ENCODE measurements around the gene TNIK. TPM values are rescaled to one million over a fixed set of nuclear protein-coding genes. Genes with fewer than 3 reads are reported as not detected.

TNIK gene
- polyA plus RNA-seq, 1 donor from 2014 or later = 19.3 TPM

- Histone ChIP-seq H3K4me2 (ENCODE audit: low read length) (no peak overlapping the region), H2AFZ (ENCODE audit: low read depth, low read length) (no peak overlapping the region), H3K4me3 (ENCODE audit: low read length) (no peak overlapping the region), H3K79me2 (replicated peaks; ENCODE audit: insufficient read depth, low read length) (no peaks in the 10 kb centered on the region), H3K9me2 (ENCODE audit: insufficient read depth, low read length) (no peaks in the 10 kb centered on the region), H3K27me3 (ENCODE audit: insufficient read depth, low read depth, low read length) (no peaks in the 10 kb centered on the region), H3K36me3 (ENCODE audit: insufficient read depth, low read length) (no peaks in the 10 kb centered on the region), H3K9ac (ENCODE audit: low read length) (no peak overlapping the region), H3K27ac (ENCODE audit: low read length) (no peak overlapping the region), H3F3A (ENCODE audit: insufficient read depth, low read length, poor library complexity, severe bottlenecking) (no peaks in the 10 kb centered on the region), H4K20me1 (ENCODE audit: insufficient read depth) (no peaks in the 10 kb centered on the region), H3K9me3 (ENCODE audit: low read length) (no peaks in the 10 kb centered on the region)
- TF ChIP-seq POLR2AphosphoS5 (IDR thresholded peaks at IDR 0.05) = no peak
- TF ChIP-seq EZH2 (IDR thresholded peaks at IDR 0.05; ENCODE audit: borderline replicate concordance, insufficient read depth, low read length, poor library complexity, severe bottlenecking) = no peak
- TF ChIP-seq REST (IDR thresholded peaks at IDR 0.05; ENCODE audit: borderline replicate concordance) = no peak
- no peak for TF ChIP-seq RAD21 (conservative IDR thresholded peaks at IDR 0.05)
- no peak for TF ChIP-seq TAF1 (IDR thresholded peaks at IDR 0.05; ENCODE audit: low read depth)
- TF ChIP-seq CTCF (IDR thresholded peaks at IDR 0.05; ENCODE audit: poor library complexity, severe bottlenecking) = no peak
- TF ChIP-seq EP300 (conservative IDR thresholded peaks at IDR 0.05; ENCODE audit: poor library complexity, severe bottlenecking) = no peak
- TF ChIP-seq SMC3 (conservative IDR thresholded peaks at IDR 0.05; ENCODE audit: poor library complexity) = no peak
- TF ChIP-seq MXI1 (conservative IDR thresholded peaks at IDR 0.05; ENCODE audit: poor library complexity, severe bottlenecking) = no peak
Observed at GRCh38 chr3:171435757-171436156, 24.4 kb downstream of the TNIK start.

GRCh38 chr3:171435143-171435542 is 25.1 kb downstream of the TNIK start:
- H3K9ac ChIP-seq (ENCODE audit: low read length) = no peak overlapping the region
- H3K9me2 ChIP-seq (ENCODE audit: insufficient read depth, low read length) = no peaks in the 10 kb centered on the region
- TF ChIP-seq RAD21 (conservative IDR thresholded peaks at IDR 0.05) (no peak), POLR2AphosphoS5 (IDR thresholded peaks at IDR 0.05) (no peak), CTCF (IDR thresholded peaks at IDR 0.05; ENCODE audit: poor library complexity, severe bottlenecking) (no peak), TAF1 (IDR thresholded peaks at IDR 0.05; ENCODE audit: low read depth) (no peak), MXI1 (conservative IDR thresholded peaks at IDR 0.05; ENCODE audit: poor library complexity, severe bottlenecking) (no peak), SMC3 (conservative IDR thresholded peaks at IDR 0.05; ENCODE audit: poor library complexity) (no peak), EZH2 (IDR thresholded peaks at IDR 0.05; ENCODE audit: borderline replicate concordance, insufficient read depth, low read length, poor library complexity, severe bottlenecking) (no peak), EP300 (conservative IDR thresholded peaks at IDR 0.05; ENCODE audit: poor library complexity, severe bottlenecking) (no peak), REST (IDR thresholded peaks at IDR 0.05; ENCODE audit: borderline replicate concordance) (no peak)
- H3K79me2 ChIP-seq (replicated peaks; ENCODE audit: insufficient read depth, low read length) = no peaks in the 10 kb centered on the region
- no peaks in the 10 kb centered on the region for H3K36me3 ChIP-seq (ENCODE audit: insufficient read depth, low read length)
- no peak overlapping the region for H3K27ac ChIP-seq (ENCODE audit: low read length)
- no peak overlapping the region for H3K4me2 ChIP-seq (ENCODE audit: low read length)
- H3K9me3 ChIP-seq (ENCODE audit: low read length) = no peaks in the 10 kb centered on the region
- no peak overlapping the region for H3K4me3 ChIP-seq (ENCODE audit: low read length)
- H3F3A ChIP-seq (ENCODE audit: insufficient read depth, low read length, poor library complexity, severe bottlenecking) = no peaks in the 10 kb centered on the region
- H4K20me1 ChIP-seq (ENCODE audit: insufficient read depth) = no peaks in the 10 kb centered on the region
- H3K27me3 ChIP-seq (ENCODE audit: insufficient read depth, low read depth, low read length) = no peaks in the 10 kb centered on the region
- H2AFZ ChIP-seq (ENCODE audit: low read depth, low read length) = no peak overlapping the region
